Suprapubic skin (tissue), 4 donors: ENCODE data around the gene TNIP1. TPM values are rescaled to one million over a fixed set of nuclear protein-coding genes. Genes with fewer than 3 reads are reported as not detected.

Source experiments
- DNase-seq, 2 donors: peaks; one replicate each; pipeline ENCODE4 v3.0.0-alpha.2; 2019; ENCODE audit warnings: low spot score in 2 of 2
- H3K27ac ChIP-seq: fragments of 200-600 bp; sonication (generic); one replicate; pipeline ENCODE4 v1.5.1; 2019
- H3K27me3 ChIP-seq: fragments of 200-600 bp; sonication (generic); one replicate; pipeline ENCODE4 v1.5.1; 2019
- H3K36me3 ChIP-seq: fragments of 200-600 bp; sonication (generic); one replicate; pipeline ENCODE4 v1.5.1; 2019
- H3K4me1 ChIP-seq: fragments of 200-600 bp; sonication (generic); one replicate; pipeline ENCODE4 v1.5.1; 2019
- H3K4me3 ChIP-seq: fragments of 200-600 bp; sonication (generic); one replicate; pipeline ENCODE4 v1.5.1; 2019; ENCODE audit warnings: mild to moderate bottlenecking
- H3K9me3 ChIP-seq: fragments of 200-600 bp; sonication (generic); one replicate; pipeline ENCODE4 v1.5.1; 2019
- EP300 ChIP-seq: sonication (generic); formaldehyde crosslinking; IDR thresholded peaks from one replicate; pipeline ENCODE4 v1.6.1; 2017; ENCODE audit warnings: antibody characterized with exemption
- POLR2A ChIP-seq, 2 donors: fragments of 450-650 bp; IDR thresholded peaks; one replicate each; pipeline ENCODE4 v1.6.1; 2017; ENCODE audit warnings: antibody characterized with exemption in 2 of 2, mild to moderate bottlenecking in 2 of 2, moderate library complexity in 2 of 2
- POLR2AphosphoS5 ChIP-seq, 3 donors: sonication (generic); formaldehyde crosslinking; IDR thresholded peaks; one replicate each; pipeline ENCODE4 v1.6.1; 2017; ENCODE audit warnings: antibody characterized with exemption in 3 of 3
- WGBS: methylation state at CpG from one replicate; pipeline ENCODE4 v1.1.5; 2018; 5-methylcytosine and 5-hydroxymethylcytosine counted together
- total RNA-seq, 4 donors: library from RNA; depleted of rRNA; stranded (reverse); fragments of >200 nt; gene quantifications; one replicate each; pipeline ENCODE4 v1.1.0, GENCODE V29; 2016
- TF ChIP-seq, protein P1 (sequence below), 2 donors: fragments of 200-600 bp in 1 of 2; fragments of 450-650 bp in 1 of 2; sonication (generic) in 1 of 2; IDR thresholded peaks; one replicate each; pipeline ENCODE4 v1.5.1; 2016 to 2019; ENCODE audit warnings: antibody characterized with exemption in 2 of 2, mild to moderate bottlenecking in 1 of 2, moderate library complexity in 1 of 2

The TNIP1 gene
- total RNA-seq, 4 donors from 2014 or later = 47.5 to 94.7 (median 70.9) TPM

- 88% methylated on average over 2 of the region's 2 CpGs for WGBS
- Histone ChIP-seq H3K27ac (no peak overlapping the region), H3K9me3 (no peaks in the 10 kb centered on the region), H3K27me3 (no peaks in the 10 kb centered on the region), H3K36me3 (no peaks in the 10 kb centered on the region), H3K4me3 (no peak overlapping the region), H3K4me1 (peaks cover 73% of the 10 kb centered on the region)
- no peak for DNase-seq
- no peak for TF ChIP-seq POLR2AphosphoS5 (IDR thresholded peaks at IDR 0.05)
- TF ChIP-seq, protein P1, sequence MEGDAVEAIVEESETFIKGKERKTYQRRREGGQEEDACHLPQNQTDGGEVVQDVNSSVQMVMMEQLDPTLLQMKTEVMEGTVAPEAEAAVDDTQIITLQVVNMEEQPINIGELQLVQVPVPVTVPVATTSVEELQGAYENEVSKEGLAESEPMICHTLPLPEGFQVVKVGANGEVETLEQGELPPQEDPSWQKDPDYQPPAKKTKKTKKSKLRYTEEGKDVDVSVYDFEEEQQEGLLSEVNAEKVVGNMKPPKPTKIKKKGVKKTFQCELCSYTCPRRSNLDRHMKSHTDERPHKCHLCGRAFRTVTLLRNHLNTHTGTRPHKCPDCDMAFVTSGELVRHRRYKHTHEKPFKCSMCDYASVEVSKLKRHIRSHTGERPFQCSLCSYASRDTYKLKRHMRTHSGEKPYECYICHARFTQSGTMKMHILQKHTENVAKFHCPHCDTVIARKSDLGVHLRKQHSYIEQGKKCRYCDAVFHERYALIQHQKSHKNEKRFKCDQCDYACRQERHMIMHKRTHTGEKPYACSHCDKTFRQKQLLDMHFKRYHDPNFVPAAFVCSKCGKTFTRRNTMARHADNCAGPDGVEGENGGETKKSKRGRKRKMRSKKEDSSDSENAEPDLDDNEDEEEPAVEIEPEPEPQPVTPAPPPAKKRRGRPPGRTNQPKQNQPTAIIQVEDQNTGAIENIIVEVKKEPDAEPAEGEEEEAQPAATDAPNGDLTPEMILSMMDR (IDR thresholded peaks at IDR 0.05) = no peak
- TF ChIP-seq EP300 = no peak
- TF ChIP-seq POLR2A (IDR thresholded peaks at IDR 0.05) = no peak
These were observed 61.5 kb downstream of the TNIP1 start for GRCh38 chr5:151019331-151019730.

- Histone ChIP-seq H3K4me3 (no peak overlapping the region), H3K27ac (no peak overlapping the region), H3K4me1 (peaks cover 68% of the 10 kb centered on the region), H3K27me3 (no peaks in the 10 kb centered on the region), H3K36me3 (no peaks in the 10 kb centered on the region), H3K9me3 (no peaks in the 10 kb centered on the region)
- WGBS = 73% methylated on average over 2 of the region's 2 CpGs
- DNase-seq = no peak
- TF ChIP-seq POLR2A (IDR thresholded peaks at IDR 0.05) (no peak), EP300 (no peak), POLR2AphosphoS5 (IDR thresholded peaks at IDR 0.05) (no peak)
- TF ChIP-seq, protein P1 (IDR thresholded peaks at IDR 0.05) = no peak
These were observed 62.0 kb downstream of the TNIP1 start for GRCh38 chr5:151018846-151019245.

DNA sequence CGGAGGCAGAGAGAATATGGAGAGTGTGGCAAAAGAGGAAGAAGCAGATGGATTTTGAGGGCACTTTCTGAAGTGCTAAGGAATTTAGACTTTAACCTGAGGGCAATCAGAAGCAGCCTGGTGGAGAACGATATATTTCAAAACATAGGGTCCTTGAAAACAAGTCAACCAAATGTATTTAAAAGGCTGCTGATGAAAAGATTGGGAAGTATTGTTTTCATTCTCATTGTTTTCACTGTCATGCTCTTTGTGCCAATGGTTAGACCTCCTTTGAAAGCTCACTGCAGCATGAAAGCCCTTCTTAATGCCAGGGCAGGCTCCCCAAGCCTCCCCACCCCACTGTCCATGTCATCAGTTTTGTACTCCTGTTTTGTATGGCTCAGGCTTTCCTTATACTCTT, 62.9 kb downstream of the TNIP1 start:
- TF ChIP-seq, protein P1 (IDR thresholded peaks at IDR 0.05) = no peak
- TF ChIP-seq POLR2AphosphoS5 (IDR thresholded peaks at IDR 0.05) (no peak), EP300 (no peak), POLR2A (IDR thresholded peaks at IDR 0.05) (no peak)
- 92% methylated on average over 2 of the region's 2 CpGs for WGBS
- H3K27ac ChIP-seq = no peak overlapping the region
- no peak overlapping the region for H3K4me3 ChIP-seq
- H3K4me1 ChIP-seq = peaks cover 58% of the 10 kb centered on the region
- H3K27me3 ChIP-seq = no peaks in the 10 kb centered on the region
- H3K36me3 ChIP-seq = no peaks in the 10 kb centered on the region
- H3K9me3 ChIP-seq = no peaks in the 10 kb centered on the region
- DNase-seq = no peak

- peak in 2 of 3 donors; percentile 39 to 73 for TF ChIP-seq POLR2AphosphoS5 (IDR thresholded peaks at IDR 0.05)
- TF ChIP-seq, protein P1 (IDR thresholded peaks at IDR 0.05) = no peak
- Histone ChIP-seq H3K9me3 (no peaks in the 10 kb centered on the region), H3K27ac (peak overlapping the region; percentile 16), H3K4me1 (peaks cover 46% of the 10 kb centered on the region), H3K36me3 (no peaks in the 10 kb centered on the region), H3K27me3 (no peaks in the 10 kb centered on the region), H3K4me3 (no peak overlapping the region)
- DNase-seq = no peak
- 35% methylated on average over 5 of the region's 5 CpGs for WGBS
These were observed 64.1 kb downstream of the TNIP1 start for GRCh38 chr5:151016700-151017099.

GRCh38 chr5:151015974-151016587, 64.8 kb downstream of the TNIP1 start:
- 86% methylated on average over 7 of the region's 7 CpGs for WGBS

More at GRCh38 chr5:151015974-151016587, 64.8 kb downstream of the TNIP1 start:
- TF ChIP-seq EP300 = no peak
- TF ChIP-seq, protein P1 (IDR thresholded peaks at IDR 0.05) = no peak
- no peak for TF ChIP-seq POLR2A (IDR thresholded peaks at IDR 0.05)
- TF ChIP-seq POLR2AphosphoS5 (IDR thresholded peaks at IDR 0.05) = no peak
- DNase-seq = no peak
- Histone ChIP-seq H3K9me3 (no peaks in the 10 kb centered on the region), H3K27me3 (no peaks in the 10 kb centered on the region), H3K27ac (peak overlapping the region; percentile 16), H3K36me3 (no peaks in the 10 kb centered on the region), H3K4me1 (peaks cover 40% of the 10 kb centered on the region), H3K4me3 (no peak overlapping the region)
